IPS DF 19.7 (cell line): ENCODE results near the gene AARS1.
"Not testable (repeated sequence)": the region's sequence is repeated elsewhere in the genome, so short reads cannot be mapped to it uniquely, and the experiment has no call there.

Source experiments
- DNase-seq: peaks from one replicate; pipeline ENCODE4 v3.0.0-alpha.2; 2013; ENCODE audit warnings: low read depth, low spot score

AARS1 gene

GRCh38 chr16:70224645-70225044 lies 64.7 kb downstream of the AARS1 start:
- not testable (repeated sequence) for DNase-seq

- not testable (repeated sequence) for DNase-seq
Measured at GRCh38 chr16:70223971-70224513, 65.3 kb downstream of the AARS1 start.

DNA sequence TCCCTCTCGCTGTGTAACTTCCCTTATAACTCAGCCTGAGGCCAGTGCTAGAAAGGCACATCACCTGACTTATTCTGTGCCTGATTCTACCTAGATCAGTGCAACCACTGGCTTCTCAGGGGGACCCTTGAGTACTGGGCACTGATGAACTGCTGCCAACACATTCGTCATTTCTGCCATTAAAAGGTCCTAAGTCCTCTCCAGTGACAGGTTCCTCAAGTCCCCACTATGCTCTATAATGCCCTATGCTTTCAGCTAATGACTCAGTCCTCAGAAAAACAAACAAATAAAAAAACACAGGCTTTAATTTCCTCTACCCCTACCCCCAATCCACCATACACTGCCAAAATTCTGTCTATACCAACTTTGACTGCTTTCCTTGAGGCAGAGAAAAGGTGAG lies 66.1 kb downstream of the AARS1 start:
- DNase-seq = not testable (repeated sequence)

DNA sequence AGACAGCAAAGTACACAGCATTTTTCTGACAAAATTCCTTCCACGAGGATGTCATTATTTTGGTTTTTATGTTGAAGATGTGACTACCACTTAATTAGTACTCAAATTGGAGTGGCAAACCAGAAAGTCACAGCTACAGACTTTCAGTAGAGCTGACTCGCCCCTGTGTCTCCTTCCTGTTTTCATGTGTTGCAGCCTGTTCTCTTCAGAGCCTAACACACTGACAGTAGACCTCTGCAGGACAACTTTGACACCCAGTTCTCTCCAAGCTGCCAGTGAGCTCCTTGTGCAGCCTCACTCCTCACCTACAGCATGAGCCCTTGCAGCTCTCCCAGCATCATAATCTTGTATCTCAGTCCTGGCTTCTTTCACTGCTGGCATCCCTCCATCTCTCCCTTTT lies 66.7 kb downstream of the AARS1 start:
- not testable (repeated sequence) for DNase-seq

DNA sequence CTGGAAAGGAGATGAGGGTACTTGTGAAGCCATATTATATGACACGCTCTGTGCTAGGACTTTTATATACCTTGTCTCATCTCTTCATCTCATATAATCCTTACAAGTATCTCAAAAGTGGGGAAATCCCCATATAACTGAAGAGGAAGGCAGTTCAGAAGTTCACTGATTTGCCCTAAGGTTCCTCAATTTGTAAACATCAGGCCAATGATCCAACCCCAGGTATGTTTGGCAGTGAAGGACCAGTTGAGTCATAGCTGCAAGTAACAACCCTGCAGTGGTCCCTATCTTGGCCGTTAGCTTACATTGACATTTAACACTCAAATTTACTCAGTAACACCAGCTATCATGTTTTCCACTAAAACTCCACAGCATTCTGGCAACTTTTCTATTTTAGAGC lies 70.7 kb downstream of the AARS1 start:
- DNase-seq = not testable (repeated sequence)

GRCh38 chr16:70206382-70206781 lies 82.9 kb downstream of the AARS1 start:
- not testable (repeated sequence) for DNase-seq

DNA sequence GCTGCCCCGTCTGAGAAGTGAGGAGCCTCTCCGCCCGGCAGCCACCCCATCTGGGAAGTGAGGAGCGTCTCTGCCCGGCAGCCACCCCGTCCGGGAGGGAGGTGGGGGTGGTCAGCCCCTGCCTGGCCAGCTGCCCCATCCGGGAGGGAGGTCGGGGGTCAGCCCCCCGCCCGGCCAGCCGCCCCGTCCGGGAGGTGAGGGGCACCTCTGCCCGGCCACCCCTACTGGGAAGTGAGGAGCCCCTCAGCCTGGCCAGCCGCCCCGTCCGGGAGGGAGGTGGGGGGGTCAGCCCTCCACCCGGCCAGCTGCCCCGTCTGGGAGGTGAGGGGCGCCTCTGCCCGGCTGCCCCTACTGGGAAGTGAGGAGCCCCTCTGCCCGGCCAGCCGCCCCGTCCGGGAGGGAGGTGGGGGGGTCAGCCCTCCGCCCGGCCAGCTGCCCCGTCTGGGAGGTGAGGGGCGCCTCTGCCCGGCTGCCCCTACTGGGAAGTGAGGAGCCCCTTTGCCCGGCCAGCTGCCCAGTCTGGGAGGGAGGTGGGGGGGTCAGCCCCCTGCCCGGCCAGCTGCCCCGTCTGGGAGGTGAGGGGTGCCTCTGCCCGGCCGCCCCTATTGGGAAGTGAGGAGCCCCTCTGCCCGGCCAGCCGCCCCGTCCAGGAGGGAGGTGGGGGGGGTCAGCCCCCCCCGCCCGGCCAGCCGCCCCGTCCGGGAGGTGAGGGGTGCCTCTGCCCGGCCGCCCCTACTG lies 84.5 kb downstream of the AARS1 start:
- not testable (repeated sequence) for DNase-seq

DNA sequence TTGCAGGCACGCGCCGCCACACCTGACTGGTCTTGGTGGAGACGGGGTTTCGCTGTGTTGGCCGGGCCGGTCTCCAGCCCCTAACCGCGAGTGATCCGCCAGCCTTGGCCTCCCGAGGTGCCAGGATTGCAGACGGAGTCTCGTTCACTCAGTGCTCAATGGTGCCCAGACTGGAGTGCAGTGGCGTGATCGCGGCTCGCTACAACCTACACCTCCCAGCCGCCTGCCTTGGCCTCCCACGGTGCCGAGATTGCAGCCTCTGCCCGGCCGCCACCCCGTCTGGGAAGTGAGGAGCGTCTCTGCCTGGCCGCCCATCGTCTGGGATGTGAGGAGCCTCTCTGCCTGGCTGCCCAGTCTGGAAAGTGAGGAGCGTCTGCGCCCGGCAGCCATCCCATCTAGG lies 85.3 kb downstream of the AARS1 start:
- DNase-seq = not testable (repeated sequence)

DNA sequence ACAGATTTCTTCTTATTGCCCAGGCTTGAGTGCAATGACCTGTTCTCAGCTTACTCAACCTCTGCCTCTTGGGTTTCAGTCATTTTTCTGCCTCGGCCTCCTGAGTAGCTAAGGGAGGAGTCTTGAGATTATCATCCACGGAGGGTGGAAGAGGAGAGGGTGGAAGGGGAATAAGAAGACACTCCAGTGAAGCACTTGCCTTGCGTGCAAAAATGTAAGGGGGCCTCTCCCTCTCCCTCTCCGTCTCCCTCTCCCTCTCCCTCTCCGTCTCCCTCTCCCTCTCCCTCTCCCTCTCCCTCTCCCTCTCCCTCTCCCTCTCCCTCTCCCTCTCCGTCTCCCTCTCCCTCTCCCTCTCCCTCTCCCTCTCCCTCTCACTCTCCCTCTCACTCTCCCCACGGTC lies 85.8 kb downstream of the AARS1 start:
- DNase-seq = not testable (repeated sequence)
